Naive B cell (primary cell): Measurements from ENCODE around the gene ST3GAL2. TPM values are rescaled to one million over a fixed set of nuclear protein-coding genes. Genes with fewer than 3 reads are reported as not detected.

Experiments
- polyA plus RNA-seq, 6 donors: library from polyadenylated mRNA; unstranded; fragments of 300-500 nt; fragmentation: Illumina TruSeq; gene quantifications; one replicate each; pipeline ENCODE4 v1.2.3, GENCODE V29; 2021; ENCODE audit warnings: low read depth in 6 of 6

Gene ST3GAL2
- polyA plus RNA-seq, 6 donors from 2014 or later: 12.7 to 28.7 (median 22.3) TPM

Other genes with a start within 250 kb of the ST3GAL2 start
- gene EXOSC6, start 187.2 kb downstream of the ST3GAL2 start, polyA plus RNA-seq: 10 to 100 TPM in 5 of 6 donors, 1 to 10 TPM in 1; 8.1 to 24.6 (median 12.2) TPM
- 10 to 100 TPM; 24.6 to 42.7 (median 28.8) TPM for gene AARS1, start 149.6 kb downstream of the ST3GAL2 start, polyA plus RNA-seq
- 10 to 100 TPM; 33.8 to 54.6 (median 37.8) TPM for gene DDX19B, start 139.9 kb downstream of the ST3GAL2 start, polyA plus RNA-seq
- 10 to 100 TPM; 30.4 to 45.7 (median 38.0) TPM for gene DDX19A, start 92.2 kb downstream of the ST3GAL2 start, polyA plus RNA-seq
- 1 to 10 TPM; 2.5 to 5.8 (median 4.7) TPM for gene FCSK, start 15.5 kb upstream of the ST3GAL2 start, polyA plus RNA-seq
- gene COG4, start 84.5 kb upstream of the ST3GAL2 start, polyA plus RNA-seq: 10 to 100 TPM; 41.7 to 83.4 (median 51.2) TPM
- gene SF3B3, start 84.7 kb upstream of the ST3GAL2 start, polyA plus RNA-seq: 100 to 1,000 TPM in 1 of 6 donors, 10 to 100 TPM in 5; 29.3 to 136 (median 74.0) TPM
- not detected for gene IL34, start 207.5 kb upstream of the ST3GAL2 start, polyA plus RNA-seq
- gene MTSS2, start 247.0 kb upstream of the ST3GAL2 start, polyA plus RNA-seq: not detected